Measurements from ENCODE around the gene PARP1. TPM values are rescaled to one million over a fixed set of nuclear protein-coding genes. Genes with fewer than 3 reads are reported as not detected.

Gene PARP1
- total RNA-seq, 1 experiment from 2014 or later = 157 TPM

GRCh38 chr1:226337276-226337875 is 70.5 kb downstream of the PARP1 start:
- ChIA-PET CTCF (no interaction called here), POLR2A (ENCODE audit: unreplicated experiment) (no interaction called here)
- Histone ChIP-seq H3K27me3 (ENCODE audit: insufficient read depth, low read depth) (0 out of 2 replicates have a peak, but pooled peaks cover 11% of the 10 kb centered on the region), H3F3A (ENCODE audit: insufficient read depth, low read depth) (0 out of 2 replicates have a peak, but pooled peaks cover 3% of the 10 kb centered on the region), H3K4me2 (no peak overlapping the region), H3K4me3 (no peak overlapping the region), H3K4me1 (replicated peaks; ENCODE audit: insufficient read depth) (peaks cover 12% of the 10 kb centered on the region), H3K9me2 (ENCODE audit: insufficient read depth) (no peaks in the 10 kb centered on the region), H3K79me2 (ENCODE audit: low read depth) (no peaks in the 10 kb centered on the region), H2AFZ (no peak overlapping the region), H3K9me3 (ENCODE audit: insufficient read depth, low read depth) (peaks cover 5% of the 10 kb centered on the region), H3K36me3 (ENCODE audit: low read depth) (no peaks in the 10 kb centered on the region), H3K27ac (no peak overlapping the region), H4K20me1 (ENCODE audit: insufficient read depth) (no peaks in the 10 kb centered on the region)
- no peak for DNase-seq
- BruUV-seq (replicated peaks) = no TSS peak
- intact Hi-C loops (cut with micrococcal nuclease; ENCODE audit: unreplicated experiment) = loop anchor here (10.0 kb wide), 1 partner anchor 343 kb away; the partner anchor contains the start of gene SDE2
- TF ChIP-seq EZH2 (IDR thresholded peaks at IDR 0.05; ENCODE audit: low read depth) = no peak
- TF ChIP-seq, protein P1, sequence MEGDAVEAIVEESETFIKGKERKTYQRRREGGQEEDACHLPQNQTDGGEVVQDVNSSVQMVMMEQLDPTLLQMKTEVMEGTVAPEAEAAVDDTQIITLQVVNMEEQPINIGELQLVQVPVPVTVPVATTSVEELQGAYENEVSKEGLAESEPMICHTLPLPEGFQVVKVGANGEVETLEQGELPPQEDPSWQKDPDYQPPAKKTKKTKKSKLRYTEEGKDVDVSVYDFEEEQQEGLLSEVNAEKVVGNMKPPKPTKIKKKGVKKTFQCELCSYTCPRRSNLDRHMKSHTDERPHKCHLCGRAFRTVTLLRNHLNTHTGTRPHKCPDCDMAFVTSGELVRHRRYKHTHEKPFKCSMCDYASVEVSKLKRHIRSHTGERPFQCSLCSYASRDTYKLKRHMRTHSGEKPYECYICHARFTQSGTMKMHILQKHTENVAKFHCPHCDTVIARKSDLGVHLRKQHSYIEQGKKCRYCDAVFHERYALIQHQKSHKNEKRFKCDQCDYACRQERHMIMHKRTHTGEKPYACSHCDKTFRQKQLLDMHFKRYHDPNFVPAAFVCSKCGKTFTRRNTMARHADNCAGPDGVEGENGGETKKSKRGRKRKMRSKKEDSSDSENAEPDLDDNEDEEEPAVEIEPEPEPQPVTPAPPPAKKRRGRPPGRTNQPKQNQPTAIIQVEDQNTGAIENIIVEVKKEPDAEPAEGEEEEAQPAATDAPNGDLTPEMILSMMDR (conservative IDR thresholded peaks at IDR 0.05) = no peak

DNA sequence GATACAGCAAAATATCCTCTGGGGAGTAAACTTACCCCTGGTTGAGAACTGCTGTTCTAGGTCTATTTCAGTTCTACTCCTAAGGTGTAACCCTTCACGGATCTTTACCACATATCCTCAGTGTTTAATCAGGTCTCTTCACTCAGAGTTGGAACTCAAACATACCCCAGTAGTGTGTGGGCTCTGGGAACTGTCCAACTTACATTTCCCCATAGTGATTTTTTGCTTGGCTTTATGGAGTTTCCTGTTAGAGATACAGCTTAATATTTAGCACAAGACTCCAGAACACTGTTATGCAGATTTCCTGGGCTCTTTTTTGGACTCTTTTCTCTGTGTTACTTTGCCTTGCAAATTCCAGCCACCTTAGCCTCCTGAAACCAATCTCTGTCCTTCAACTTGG is 72.2 kb downstream of the PARP1 start:
- no TSS peak for BruUV-seq (replicated peaks)

DNA sequence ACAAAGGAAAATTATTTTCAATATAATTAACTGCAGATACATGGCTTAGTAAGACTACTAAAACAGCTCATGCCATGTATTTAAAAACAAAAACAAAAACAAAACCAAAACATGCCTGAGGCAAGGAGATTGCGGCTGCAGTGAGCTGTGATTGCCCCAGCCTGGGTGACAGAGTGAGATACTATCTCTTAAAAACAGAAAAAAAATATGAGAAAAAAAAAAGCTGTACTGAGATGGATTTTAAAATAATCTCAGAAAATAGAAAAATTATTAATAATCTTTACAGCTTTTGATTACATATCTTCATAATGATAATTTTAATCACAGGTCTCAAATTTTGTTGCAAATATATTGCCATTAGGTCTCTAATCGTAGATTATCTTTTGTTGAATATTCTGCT is 74.9 kb downstream of the PARP1 start:
- Histone ChIP-seq H3K79me2 (ENCODE audit: low read depth) (no peaks in the 10 kb centered on the region), H3K36me3 (ENCODE audit: low read depth) (no peaks in the 10 kb centered on the region), H3K27me3 (ENCODE audit: insufficient read depth, low read depth) (no peaks in the 10 kb centered on the region), H3K4me3 (peak overlapping the region; percentile 49), H3K9me3 (ENCODE audit: insufficient read depth, low read depth) (no peaks in the 10 kb centered on the region), H3K27ac (no peak overlapping the region), H3K9me2 (ENCODE audit: insufficient read depth) (no peaks in the 10 kb centered on the region), H2AFZ (peak overlapping the region; percentile 76; the same call in 1 of the 2 replicates), H3K4me1 (replicated peaks; ENCODE audit: insufficient read depth) (peaks cover 12% of the 10 kb centered on the region), H3F3A (ENCODE audit: insufficient read depth, low read depth) (0 out of 2 replicates have a peak, but pooled peaks cover 3% of the 10 kb centered on the region), H4K20me1 (ENCODE audit: insufficient read depth) (no peaks in the 10 kb centered on the region), H3K4me2 (peak overlapping the region; percentile 79)
- TF ChIP-seq EZH2 (IDR thresholded peaks at IDR 0.05; ENCODE audit: low read depth) = no peak
- TF ChIP-seq, protein P1 (conservative IDR thresholded peaks at IDR 0.05) = no peak
- intact Hi-C loops (cut with micrococcal nuclease; ENCODE audit: unreplicated experiment) = loop anchor here (1.0 to 10.0 kb wide), 7 partner anchors 24 to 338 kb away; partner anchors contain the start of genes H3-3A, LIN9 and SDE2
- no TSS peak for BruUV-seq (replicated peaks)
- ChIA-PET CTCF (interaction anchor here (0.7 to 1.5 kb wide), 10 partner anchors 23 to 355 kb away, joined by 3 to 15 read pairs (median 6); partner anchors contain the start of genes LIN9 and PARP1), POLR2A (ENCODE audit: unreplicated experiment) (interaction anchor here (0.5 to 0.7 kb wide), 3 partner anchors 130 to 209 kb away, joined by 3 to 15 read pairs (median 8); no protein-coding TSS in a partner anchor)
- DNase-seq = peak in 1 of 2 experiments; percentile 29

More for the DNA sequence above, 72.2 kb downstream of the PARP1 start:
- no peak for DNase-seq
- Histone ChIP-seq H4K20me1 (ENCODE audit: insufficient read depth) (no peaks in the 10 kb centered on the region), H3K27me3 (ENCODE audit: insufficient read depth, low read depth) (0 out of 2 replicates have a peak, but pooled peaks cover 11% of the 10 kb centered on the region), H3K79me2 (ENCODE audit: low read depth) (no peaks in the 10 kb centered on the region), H3K4me1 (replicated peaks; ENCODE audit: insufficient read depth) (peaks cover 12% of the 10 kb centered on the region), H3F3A (ENCODE audit: insufficient read depth, low read depth) (0 out of 2 replicates have a peak, but pooled peaks cover 3% of the 10 kb centered on the region), H3K9me2 (ENCODE audit: insufficient read depth) (no peaks in the 10 kb centered on the region), H3K36me3 (ENCODE audit: low read depth) (no peaks in the 10 kb centered on the region), H3K9me3 (ENCODE audit: insufficient read depth, low read depth) (peaks cover 5% of the 10 kb centered on the region), H3K27ac (no peak overlapping the region), H3K4me3 (no peak overlapping the region), H3K4me2 (no peak overlapping the region), H2AFZ (no peak overlapping the region)
- ChIA-PET POLR2A (ENCODE audit: unreplicated experiment) (no interaction called here), CTCF (no interaction called here)
- TF ChIP-seq, protein P1 (conservative IDR thresholded peaks at IDR 0.05) = no peak
- TF ChIP-seq EZH2 (IDR thresholded peaks at IDR 0.05; ENCODE audit: low read depth) = no peak
- intact Hi-C loops (cut with micrococcal nuclease; ENCODE audit: unreplicated experiment) = loop anchor here (10.0 kb wide), 1 partner anchor 341 kb away; the partner anchor contains the start of gene SDE2

Data from PC-9 (cell line).